H1 (cell line): ENCODE results near the gene TSGA10. TPM values are rescaled to one million over a fixed set of nuclear protein-coding genes. Genes with fewer than 3 reads are reported as not detected.

Experiments
- CTCF ChIA-PET: fragments of 300-600 bp; sonication (Branson Sonifier 250); formaldehyde crosslinking; loops from one replicate; lab custom pipeline; 2021; ENCODE audit not compliant: partially characterized antibody; lab: Charles Lee
- POLR2A ChIA-PET: fragments of 300-600 bp; sonication (Branson Sonifier 250); formaldehyde crosslinking; loops from one replicate; lab custom pipeline; 2021; ENCODE audit warnings: inconsistent platforms; ENCODE audit not compliant: partially characterized antibody; lab: Charles Lee
- DNase-seq, 2 experiments: peaks; one replicate each; pipeline versions ENCODE4 v3.0.0 to v3.0.0-alpha.2; 2010 to 2022; ENCODE audit warnings: low spot score in 2 of 2, low read depth in 1 of 2, mixed read lengths in 1 of 2
- FAIRE-seq: peaks from 2 replicates; lab custom pipeline; 2011; peaks lifted over from hg19 to GRCh38; lab: Jason Lieb, UNC
- H2AFZ ChIP-seq: 2 replicates; pipeline ENCODE4 v1.8.1; 2012; ENCODE audit warnings: low read length, inconsistent platforms
- H2AK5ac ChIP-seq: 2 replicates; pipeline ENCODE4 v1.6.1; 2013; ENCODE audit warnings: low read depth, low read length
- H2BK120ac ChIP-seq: replicated peaks from 2 replicates; pipeline ENCODE3; 2013; ENCODE audit warnings: low read depth, low read length, inconsistent platforms
- H2BK12ac ChIP-seq: 2 replicates; pipeline ENCODE4 v1.6.1; 2013; ENCODE audit warnings: low read depth, low read length
- H2BK15ac ChIP-seq: 2 replicates; pipeline ENCODE4 v1.6.1; 2013; ENCODE audit warnings: low read length
- H2BK20ac ChIP-seq: 2 replicates; pipeline ENCODE4 v1.6.1; 2013; ENCODE audit warnings: low read length
- H2BK5ac ChIP-seq: 2 replicates; pipeline ENCODE4 v1.6.1; 2013; ENCODE audit warnings: low read depth, low read length
- H3K14ac ChIP-seq: 2 replicates; pipeline ENCODE4 v1.6.1; 2013; ENCODE audit warnings: inconsistent platforms; ENCODE audit not compliant: insufficient read length
- H3K18ac ChIP-seq: 2 replicates; pipeline ENCODE4 v1.6.1; 2013; ENCODE audit warnings: low read length; ENCODE audit errors: extremely low read depth
- H3K23ac ChIP-seq: 2 replicates; pipeline ENCODE4 v1.6.1; 2013; ENCODE audit warnings: inconsistent platforms; ENCODE audit not compliant: insufficient read length
- H3K23me2 ChIP-seq: 2 replicates; pipeline ENCODE4 v1.6.1; 2013; ENCODE audit warnings: low read depth, low read length
- H3K27ac ChIP-seq: 2 replicates; pipeline ENCODE4 v1.6.1; 2011; ENCODE audit warnings: low read depth, low read length, inconsistent platforms
- H3K27me3 ChIP-seq, 4 experiments: replicated peaks in 1 of 4; 1 replicate in 1 of 4; 2 replicates in 3 of 4; pipeline versions ENCODE4 v1.6.1 to v1.8.1; 2011 to 2013; ENCODE audit warnings: low read length in 3 of 4, mild to moderate bottlenecking in 3 of 4, inconsistent platforms in 2 of 4, mixed read lengths in 2 of 4, moderate library complexity in 1 of 4; ENCODE audit not compliant: control insufficient read depth in 3 of 4, insufficient read depth in 3 of 4; ENCODE audit errors: extremely low read depth in 1 of 4
- H3K36me3 ChIP-seq, 4 experiments: 2 replicates each; pipeline versions ENCODE4 v1.6.1 to v1.8.1; 2011 to 2013; ENCODE audit warnings: mild to moderate bottlenecking in 4 of 4, low read length in 3 of 4, moderate library complexity in 2 of 4, control low read depth in 1 of 4, inconsistent platforms in 1 of 4; ENCODE audit not compliant: insufficient read depth in 4 of 4, control insufficient read depth in 2 of 4
- H3K4ac ChIP-seq: replicated peaks from 2 replicates; pipeline ENCODE3; 2013; ENCODE audit warnings: low read length, low read depth, mixed read lengths, inconsistent platforms; ENCODE audit not compliant: insufficient read length
- H3K4me1 ChIP-seq, 4 experiments: replicated peaks in 1 of 4; 1 replicate in 1 of 4; 2 replicates in 3 of 4; pipeline versions ENCODE4 v1.6.1 to v1.8.1; 2011 to 2013; ENCODE audit warnings: low read length in 3 of 4, inconsistent platforms in 2 of 4, mixed read lengths in 1 of 4; ENCODE audit not compliant: insufficient read depth in 4 of 4, control insufficient read depth in 3 of 4
- H3K4me2 ChIP-seq, 2 experiments: 2 replicates each; pipeline versions ENCODE4 v1.6.1 to v1.8.1; 2011 to 2013; ENCODE audit warnings: low read depth in 2 of 2, low read length in 2 of 2, control low read depth in 1 of 2, inconsistent platforms in 1 of 2, mild to moderate bottlenecking in 1 of 2; ENCODE audit not compliant: insufficient read depth in 1 of 2
- H3K4me3 ChIP-seq, 4 experiments: fragments of 200-600, 300-600 bp in 1 of 4; sonication (generic), shearing (Covaris generic), sonication (Bioruptor Twin) in 1 of 4; 2 replicates each; pipeline versions ENCODE4 v1.5.1 to v1.8.1; 2011 to 2016; ENCODE audit warnings: low read length in 4 of 4, low read depth in 3 of 4, control low read depth in 2 of 4, inconsistent platforms in 2 of 4, mild to moderate bottlenecking in 2 of 4, mixed read lengths in 1 of 4, moderate library complexity in 1 of 4; ENCODE audit not compliant: insufficient read depth in 2 of 4; ENCODE audit errors: extremely low read depth in 1 of 4
- H3K56ac ChIP-seq: replicated peaks from 2 replicates; pipeline ENCODE3; 2013; ENCODE audit warnings: low read depth, mild to moderate bottlenecking, mixed read lengths, low read length, inconsistent platforms; ENCODE audit not compliant: insufficient read length
- H3K79me1 ChIP-seq: 2 replicates; pipeline ENCODE4 v1.6.1; 2013; ENCODE audit warnings: low read depth, low read length, control low read depth
- H3K79me2 ChIP-seq, 2 experiments: 2 replicates each; pipeline versions ENCODE4 v1.6.1 to v1.8.1; 2012 to 2013; ENCODE audit warnings: low read length in 2 of 2, mild to moderate bottlenecking in 2 of 2, inconsistent platforms in 1 of 2; ENCODE audit not compliant: insufficient read depth in 2 of 2, control insufficient read depth in 1 of 2
- H3K9ac ChIP-seq, 4 experiments: replicated peaks in 1 of 4; 1 replicate in 1 of 4; 2 replicates in 3 of 4; pipeline versions ENCODE4 v1.6.1 to v1.8.1; 2011 to 2013; ENCODE audit warnings: low read depth in 3 of 4, low read length in 3 of 4, control low read depth in 2 of 4, mild to moderate bottlenecking in 2 of 4, moderate library complexity in 2 of 4, inconsistent platforms in 1 of 4; ENCODE audit errors: extremely low read depth in 1 of 4
- H3K9me3 ChIP-seq, 2 experiments: 2 replicates each; pipeline versions ENCODE4 v1.6.1 to v1.8.1; 2012 to 2013; ENCODE audit warnings: mild to moderate bottlenecking in 2 of 2, moderate library complexity in 2 of 2, control low read depth in 1 of 2, inconsistent platforms in 1 of 2, low read depth in 1 of 2, low read length in 1 of 2, mixed read lengths in 1 of 2; ENCODE audit not compliant: insufficient read depth in 2 of 2
- H4K20me1 ChIP-seq, 2 experiments: replicated peaks in 1 of 2; 2 replicates each; pipeline versions ENCODE3 to v1.8.1; 2011 to 2013; ENCODE audit warnings: inconsistent platforms in 2 of 2, low read length in 2 of 2, mild to moderate bottlenecking in 1 of 2; ENCODE audit not compliant: insufficient read depth in 2 of 2, control insufficient read depth in 1 of 2
- H4K5ac ChIP-seq: 2 replicates; pipeline ENCODE4 v1.6.1; 2013; ENCODE audit warnings: low read length, low read depth, mixed read lengths, inconsistent platforms; ENCODE audit not compliant: insufficient read length
- H4K8ac ChIP-seq: 2 replicates; pipeline ENCODE4 v1.8.0; 2013; ENCODE audit warnings: mild to moderate bottlenecking, moderate library complexity, low read length, inconsistent platforms; ENCODE audit not compliant: insufficient read depth; ENCODE audit errors: extremely low read depth
- H4K91ac ChIP-seq: replicated peaks from 2 replicates; pipeline ENCODE3; 2013; ENCODE audit warnings: low read length, mixed read lengths, inconsistent platforms; ENCODE audit not compliant: insufficient read length
- BCL11A ChIP-seq, 2 experiments: IDR thresholded peaks; one replicate each; pipeline ENCODE4 v1.6.1; 2011; ENCODE audit warnings: low read depth in 2 of 2, low read length in 2 of 2, mild to moderate bottlenecking in 2 of 2
- EGR1 ChIP-seq: IDR thresholded peaks from 2 replicates; pipeline ENCODE4 v1.6.1; 2011; ENCODE audit warnings: low read depth, low read length, borderline replicate concordance
- EZH2 ChIP-seq: fragments of 200-600 bp; sonication (generic); IDR thresholded peaks from 2 replicates; pipeline ENCODE4 v1.7.1; 2012; ENCODE audit warnings: low read depth, mild to moderate bottlenecking, moderate library complexity, low read length, inconsistent platforms; ENCODE audit not compliant: severe bottlenecking
- KDM1A ChIP-seq: fragments of 200-600, 300-600 bp; sonication (generic); IDR thresholded peaks from 2 replicates; pipeline ENCODE4 v1.7.1; 2016; ENCODE audit warnings: mild to moderate bottlenecking, low read length, borderline replicate concordance
- NANOG ChIP-seq: IDR thresholded peaks from 2 replicates; pipeline ENCODE4 v1.6.1; 2011; ENCODE audit warnings: low read length, low read depth, mild to moderate bottlenecking, inconsistent platforms; ENCODE audit not compliant: insufficient read depth, poor library complexity, severe bottlenecking
- NRF1 ChIP-seq: IDR thresholded peaks from 2 replicates; pipeline ENCODE4 v1.6.1; 2011; ENCODE audit warnings: mild to moderate bottlenecking, low read depth, low read length, improper control_type of control experiment
- POLR2AphosphoS5 ChIP-seq: IDR thresholded peaks from 2 replicates; pipeline ENCODE4 v1.6.1; 2011; ENCODE audit warnings: low read depth, low read length
- POU5F1 ChIP-seq: IDR thresholded peaks from 2 replicates; pipeline ENCODE4 v1.6.1; 2011; ENCODE audit warnings: low read depth, mild to moderate bottlenecking, low read length, moderate library complexity
- SIRT6 ChIP-seq: IDR thresholded peaks from one replicate; pipeline ENCODE4 v1.7.1; 2012; ENCODE audit warnings: low read length, inconsistent platforms
- SP2 ChIP-seq: IDR thresholded peaks from 2 replicates; pipeline ENCODE4 v1.6.1; 2012; ENCODE audit warnings: mild to moderate bottlenecking, low read length, inconsistent platforms
- SP4 ChIP-seq: IDR thresholded peaks from 2 replicates; pipeline ENCODE4 v1.6.1; 2012; ENCODE audit warnings: low read length, inconsistent platforms
- SRF ChIP-seq: IDR thresholded peaks from 2 replicates; pipeline ENCODE4 v1.6.1; 2011; ENCODE audit warnings: mild to moderate bottlenecking, low read depth, low read length, moderate library complexity
- TAF1 ChIP-seq: IDR thresholded peaks from 2 replicates; pipeline ENCODE4 v1.6.1; 2011; ENCODE audit warnings: mild to moderate bottlenecking, low read depth, low read length
- YY1 ChIP-seq: IDR thresholded peaks from 2 replicates; pipeline ENCODE4 v1.6.1; 2011; ENCODE audit warnings: low read depth, mild to moderate bottlenecking, low read length
- WGBS, 2 experiments: shearing (Covaris generic) in 1 of 2; methylation state at CpG; one replicate each; pipeline versions ENCODE4 v1.1.6 to v1.1.7; 2013 to 2015; ENCODE audit warnings: low lambda C conversion rate in 2 of 2, mixed read lengths in 2 of 2, inconsistent platforms in 1 of 2, low coverage in 1 of 2, missing lambda C conversion rate in 1 of 2; ENCODE audit not compliant: insufficient replicate concordance in 2 of 2, insufficient coverage in 1 of 2, insufficient read length in 1 of 2; ENCODE audit errors: extremely low coverage in 1 of 2, missing lambda C conversion rate in 1 of 2; 5-methylcytosine and 5-hydroxymethylcytosine counted together
- polyA plus RNA-seq, 7 experiments: library from polyadenylated mRNA; depleted of rRNA in 3 of 7; stranded (reverse) in 5 of 7; unstranded in 2 of 7; fragments of >200 nt in 5 of 7; fragments of 200-250 nt in 2 of 7; gene quantifications; 1 replicate in 5 of 7; 2 replicates in 1 of 7; 4 replicates in 1 of 7; pipeline versions ENCODE4 v1.2.1 to v1.2.3, GENCODE V29; 2011 to 2013; ENCODE audit warnings: missing spikeins in 2 of 7, mixed read lengths in 2 of 7
- total RNA-seq: library from RNA; stranded (reverse); fragmentation: NEBNext Ultra II Directional; extraction: Animal tissue kit (Norgen Biotek cat#: 25700); gene quantifications from 2 replicates; pipeline ENCODE4 v1.2.1, GENCODE V29; 2021

Gene TSGA10
- total and polyA plus RNA-seq, 2 of the 8 experiments (the other 6 are each of a cell fraction or from before 2014, with no cell fraction given), result 2.2 to 7.4 TPM

- Histone ChIP-seq H3K23me2 (no peaks in the 10 kb centered on the region), H3K79me2 (no peaks in the 10 kb centered on the region; a peak in 1 of 4 replicates), H2BK15ac (no peak overlapping the region), H3K9ac (no peak overlapping the region), H2BK120ac (no peak overlapping the region), H2AFZ (no peak overlapping the region), H3K4ac (no peak overlapping the region), H3K23ac (no peak overlapping the region), H3K14ac (no peak overlapping the region), H3K27me3 (no peaks in the 10 kb centered on the region), H3K27ac (no peak overlapping the region), H3K9me3 (no peaks in the 10 kb centered on the region), H3K18ac (no peak overlapping the region), H4K91ac (no peak overlapping the region), H3K4me3 (no peak overlapping the region), H2BK20ac (no peak overlapping the region), H2BK5ac (no peak overlapping the region), H4K5ac (no peak overlapping the region), H3K4me1 (no peaks in the 10 kb centered on the region), H2BK12ac (no peak overlapping the region), H4K20me1 (peaks cover 0 to 3% of the 10 kb centered on the region in 2 experiments), H3K56ac (no peak overlapping the region), H4K8ac (no peak overlapping the region), H3K4me2 (no peak overlapping the region), H3K36me3 (peaks cover 0 to 33% (median 8%) of the 10 kb centered on the region in 4 experiments; a peak in 6 of 8 replicates), H2AK5ac (no peak overlapping the region), H3K79me1 (no peaks in the 10 kb centered on the region)
- FAIRE-seq (no peak), DNase-seq (no peak)
- WGBS, 2 experiments, result 93% methylated on average over 8 of the region's 8 CpGs; no CpG with 5 or more reads in 1 of the 2 experiments
- POLR2A ChIA-PET, result interaction anchor here (0.6 to 1.3 kb wide), 4 partner anchors 8 to 143 kb away, joined by 3 to 7 read pairs (median 4); partner anchors contain the start of genes MITD1 and MRPL30
- CTCF ChIA-PET, result interaction anchor here (0.7 to 1.4 kb wide), 4 partner anchors 9 to 527 kb away, joined by 3 to 6 read pairs (median 4); no protein-coding TSS in a partner anchor
- no peak for TF ChIP-seq POLR2AphosphoS5
- TF ChIP-seq POU5F1, result no peak
- no peak for TF ChIP-seq TAF1
- TF ChIP-seq NANOG, result no peak
- no peak for TF ChIP-seq YY1
- no peak for TF ChIP-seq SP2
- no peak for TF ChIP-seq EGR1
- TF ChIP-seq BCL11A (IDR thresholded peaks at IDR 0.05; ENCODE audit: low read depth in 2 of 2, low read length in 2 of 2), result no peak
- no peak for TF ChIP-seq NRF1
- TF ChIP-seq KDM1A, result no peak
- TF ChIP-seq SP4, result no peak
- no peak for TF ChIP-seq SRF
- TF ChIP-seq EZH2, result no peak
- no peak for TF ChIP-seq SIRT6
Observed at GRCh38 chr2:99171377-99172140, 16.8 kb upstream of the TSGA10 start.
